Measurements from ENCODE around the gene HSP90AB1.

The HSP90AB1 gene

GRCh38 chr6:44202972-44203750, 43.7 kb upstream of the HSP90AB1 start:
- TF ChIP-seq CTCF (IDR thresholded peaks at IDR 0.05; ENCODE audit: insufficient read depth, low read depth, low read length, missing control alignments), result no peak
- no peak overlapping the region for H3K4me3 ChIP-seq (ENCODE audit: low read length)
- no peak for DNase-seq (ENCODE audit: low read depth)

GRCh38 chr6:44203955-44204354, 42.9 kb upstream of the HSP90AB1 start:
- H3K4me3 ChIP-seq (ENCODE audit: low read length), result no peak overlapping the region
- no peak for TF ChIP-seq CTCF (IDR thresholded peaks at IDR 0.05; ENCODE audit: insufficient read depth, low read depth, low read length, missing control alignments)
- no peak for DNase-seq (ENCODE audit: low read depth)

- no peak overlapping the region for H3K4me3 ChIP-seq (ENCODE audit: low read length)
- DNase-seq (ENCODE audit: low read depth), result no peak
- TF ChIP-seq CTCF (IDR thresholded peaks at IDR 0.05; ENCODE audit: insufficient read depth, low read depth, low read length, missing control alignments), result no peak
Observed at GRCh38 chr6:44207966-44208365, 38.9 kb upstream of the HSP90AB1 start.

- no peak for DNase-seq (ENCODE audit: low read depth)
- no peak for TF ChIP-seq CTCF (IDR thresholded peaks at IDR 0.05; ENCODE audit: insufficient read depth, low read depth, low read length, missing control alignments)
- H3K4me3 ChIP-seq (ENCODE audit: low read length), result no peak overlapping the region
Observed at GRCh38 chr6:44211284-44211683, 35.6 kb upstream of the HSP90AB1 start.

- DNase-seq (ENCODE audit: low read depth), result no peak
- H3K4me3 ChIP-seq (ENCODE audit: low read length), result no peak overlapping the region
- TF ChIP-seq CTCF (IDR thresholded peaks at IDR 0.05; ENCODE audit: insufficient read depth, low read depth, low read length, missing control alignments), result no peak
Observed at GRCh38 chr6:44214307-44214706, 32.6 kb upstream of the HSP90AB1 start.

- DNase-seq (ENCODE audit: low read depth), result no peak
- TF ChIP-seq CTCF (IDR thresholded peaks at IDR 0.05; ENCODE audit: insufficient read depth, low read depth, low read length, missing control alignments), result no peak
- no peak within 1 kb of the TSS for H3K4me3 ChIP-seq (ENCODE audit: low read length)
Observed at GRCh38 chr6:44216677-44217331, 30.1 kb upstream of the HSP90AB1 start, which contains the start of gene MYMX. TSS of gene MYMX (plus strand) at chr6:44216926. CDS start at chr6:44217472, 546 bp downstream.
